GM12891 (cell line): ENCODE results near the gene SHROOM3.

ENCODE experiments used
- DNase-seq: peaks from one replicate; pipeline ENCODE4 v3.0.0; 2011; ENCODE audit warnings: low spot score; ENCODE audit not compliant: insufficient read length
- FAIRE-seq: peaks from 2 replicates; lab custom pipeline; 2011; peaks lifted over from hg19 to GRCh38; lab: Jason Lieb, UNC
- PAX5 ChIP-seq: IDR thresholded peaks from 2 replicates; pipeline ENCODE4 v1.6.1; 2011; ENCODE audit warnings: low read length, moderate library complexity, mild to moderate bottlenecking; ENCODE audit not compliant: insufficient read depth, severe bottlenecking
- POLR2A ChIP-seq: IDR thresholded peaks from 2 replicates; pipeline ENCODE4 v1.6.1; 2011; ENCODE audit warnings: low read depth, low read length, control low read depth
- POLR2AphosphoS5 ChIP-seq: IDR thresholded peaks from 2 replicates; pipeline ENCODE4 v1.6.1; 2011; ENCODE audit warnings: low read depth, low read length, control low read depth
- POU2F2 ChIP-seq: IDR thresholded peaks from 2 replicates; pipeline ENCODE4 v1.6.1; 2011; ENCODE audit warnings: low read depth, mild to moderate bottlenecking, control low read depth, low read length, moderate library complexity
- SPI1 ChIP-seq: IDR thresholded peaks from 2 replicates; pipeline ENCODE4 v1.6.1; 2011; ENCODE audit warnings: low read depth, low read length, control low read depth
- TAF1 ChIP-seq: IDR thresholded peaks from 2 replicates; pipeline ENCODE4 v1.6.1; 2011; ENCODE audit warnings: low read depth, low read length, control low read depth

Gene SHROOM3

DNA sequence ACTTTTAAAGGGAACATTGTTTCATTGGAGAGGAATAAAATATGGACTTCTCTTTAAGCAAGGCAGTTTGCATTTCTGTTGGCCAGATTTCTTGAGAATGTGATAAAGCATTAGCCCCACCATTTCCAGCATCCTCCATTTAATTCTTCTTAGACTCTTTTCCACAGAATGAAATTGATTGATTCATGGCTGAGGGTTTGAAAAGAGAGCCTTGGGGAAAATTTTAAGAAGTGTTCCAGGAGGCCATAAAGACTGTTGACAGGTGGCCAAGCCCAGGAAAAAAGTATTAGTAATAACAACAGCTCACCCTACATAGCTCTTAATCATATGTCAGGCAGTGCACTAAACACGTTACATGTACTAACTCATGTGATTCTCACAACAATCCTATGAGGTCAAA is 53.4 kb downstream of the SHROOM3 start:
- DNase-seq (no peak), FAIRE-seq (no peak)
- TF ChIP-seq TAF1 (no peak), POLR2AphosphoS5 (no peak), POU2F2 (no peak), POLR2A (no peak), SPI1 (no peak), PAX5 (no peak)

GRCh38 chr4:76488888-76489685 is 54.1 kb downstream of the SHROOM3 start:
- TF ChIP-seq TAF1: no peak
- no peak for TF ChIP-seq POU2F2
- TF ChIP-seq SPI1: no peak
- no peak for TF ChIP-seq PAX5
- no peak for TF ChIP-seq POLR2A
- no peak for TF ChIP-seq POLR2AphosphoS5
- DNase-seq (no peak), FAIRE-seq (no peak)

DNA sequence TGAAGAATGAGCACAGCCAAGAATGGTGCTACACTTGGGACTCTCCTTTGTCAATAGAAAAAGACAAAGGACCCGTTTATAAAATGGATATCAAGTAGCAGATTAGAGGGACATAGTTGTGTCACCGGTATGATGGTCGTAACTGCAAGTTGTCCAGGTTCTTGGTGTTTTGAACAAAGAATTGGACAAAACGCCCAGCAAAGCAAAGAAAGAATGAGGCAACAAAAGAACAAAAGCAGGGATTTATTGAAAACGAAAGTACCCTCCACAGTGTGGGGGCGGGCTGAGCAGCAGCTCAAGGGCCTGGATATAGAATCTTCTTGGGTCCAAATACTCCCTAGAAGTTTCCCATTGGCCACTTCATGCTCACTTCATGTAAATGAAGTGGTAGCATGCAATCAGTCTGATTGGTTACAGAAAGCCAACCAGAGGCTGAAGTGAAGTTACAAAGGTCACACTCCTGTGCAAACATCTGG is 54.7 kb downstream of the SHROOM3 start:
- no peak for TF ChIP-seq POLR2AphosphoS5
- TF ChIP-seq POU2F2: no peak
- TF ChIP-seq TAF1: no peak
- TF ChIP-seq SPI1: no peak
- TF ChIP-seq POLR2A: no peak
- no peak for TF ChIP-seq PAX5
- DNase-seq (no peak), FAIRE-seq (no peak)

- TF ChIP-seq POLR2AphosphoS5: no peak
- TF ChIP-seq TAF1: no peak
- TF ChIP-seq POLR2A: no peak
- no peak for TF ChIP-seq POU2F2
- TF ChIP-seq PAX5: no peak
- TF ChIP-seq SPI1: no peak
- FAIRE-seq (no peak), DNase-seq (no peak)
Observed at GRCh38 chr4:76492055-76492454, 57.0 kb downstream of the SHROOM3 start.

- no peak for FAIRE-seq
- no peak for TF ChIP-seq PAX5
- no peak for TF ChIP-seq SPI1
- no peak for TF ChIP-seq POLR2AphosphoS5
- no peak for TF ChIP-seq TAF1
- TF ChIP-seq POLR2A: no peak
- TF ChIP-seq POU2F2: no peak
- DNase-seq: no peak
Observed at GRCh38 chr4:76494243-76494642, 59.2 kb downstream of the SHROOM3 start.

GRCh38 chr4:76494871-76495590 is 60.0 kb downstream of the SHROOM3 start:
- DNase-seq (no peak), FAIRE-seq (no peak)
- no peak for TF ChIP-seq PAX5
- TF ChIP-seq SPI1: no peak
- no peak for TF ChIP-seq POU2F2
- no peak for TF ChIP-seq TAF1
- TF ChIP-seq POLR2A: no peak
- no peak for TF ChIP-seq POLR2AphosphoS5

DNA sequence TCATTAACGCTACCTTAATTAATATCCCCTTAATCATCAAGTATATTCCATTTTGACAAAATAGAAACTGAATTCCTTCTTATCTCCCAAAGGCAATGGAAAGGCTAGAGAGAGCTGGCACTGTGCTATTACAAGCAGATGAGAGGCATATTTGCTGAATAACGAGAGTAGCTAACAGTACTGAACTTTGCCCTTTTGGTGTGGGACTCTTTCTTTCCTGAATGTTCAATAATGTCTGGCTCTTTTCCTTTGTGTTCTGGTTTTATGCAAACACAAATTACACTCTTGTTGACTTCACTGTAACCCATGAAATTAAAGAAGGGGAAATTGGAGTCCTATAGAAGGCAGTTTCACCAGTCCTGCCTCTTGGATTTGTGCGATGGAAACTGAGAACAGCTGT is 63.5 kb downstream of the SHROOM3 start:
- no peak for TF ChIP-seq TAF1
- no peak for TF ChIP-seq SPI1
- no peak for TF ChIP-seq POLR2AphosphoS5
- TF ChIP-seq POU2F2: no peak
- no peak for TF ChIP-seq POLR2A
- no peak for TF ChIP-seq PAX5
- FAIRE-seq: no peak
- DNase-seq: no peak

DNA sequence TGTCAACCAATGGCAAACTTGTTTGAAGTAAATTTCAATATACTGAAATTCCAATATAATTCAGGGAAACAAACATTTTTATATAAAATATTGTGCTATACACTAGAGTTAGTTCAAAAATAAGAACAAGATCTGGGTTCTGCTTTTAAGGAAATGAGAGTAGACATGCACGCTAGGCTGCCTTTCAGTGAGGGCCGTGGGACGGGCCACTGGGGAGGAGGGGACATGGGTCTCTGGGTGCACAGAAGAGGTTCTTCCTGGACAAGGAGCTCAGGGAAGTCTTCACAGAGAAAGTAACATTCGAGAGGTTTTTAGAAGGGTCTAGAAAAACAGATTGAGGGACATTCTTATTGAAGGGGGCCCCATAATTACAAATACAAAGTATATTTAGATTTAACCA is 64.4 kb downstream of the SHROOM3 start:
- TF ChIP-seq POLR2AphosphoS5 (no peak), SPI1 (peak; percentile 83), POLR2A (no peak)
- FAIRE-seq (no peak), DNase-seq (no peak)

GRCh38 chr4:76502886-76503285 is 67.9 kb downstream of the SHROOM3 start:
- no peak for TF ChIP-seq POU2F2
- TF ChIP-seq SPI1: no peak
- TF ChIP-seq POLR2A: no peak
- no peak for TF ChIP-seq PAX5
- TF ChIP-seq TAF1: no peak
- TF ChIP-seq POLR2AphosphoS5: no peak
- DNase-seq (no peak), FAIRE-seq (no peak)
